ENCODE data around the gene ZNF236.
"Not testable (repeated sequence)": the region's sequence is repeated elsewhere in the genome, so short reads cannot be mapped to it uniquely, and the experiment has no call there.

Gene ZNF236

GRCh38 chr18:77004555-77005380 lies 182.4 kb downstream of the ZNF236 start:
- no peak for DNase-seq
- in situ Hi-C loops (cut with HindIII; ENCODE audit: low pct_ligation_motif_present, low pct_unique_long_range_greater_than_20kb, low sequenced_read_pairs): no loop called here

- DNase-seq: no peak
- in situ Hi-C loops (cut with HindIII; ENCODE audit: low pct_ligation_motif_present, low pct_unique_long_range_greater_than_20kb, low sequenced_read_pairs): no loop called here
These were observed 183.4 kb downstream of the ZNF236 start for GRCh38 chr18:77005651-77006195.

- in situ Hi-C loops (cut with HindIII; ENCODE audit: low pct_ligation_motif_present, low pct_unique_long_range_greater_than_20kb, low sequenced_read_pairs): no loop called here
- no peak for DNase-seq
These were observed 184.2 kb downstream of the ZNF236 start for GRCh38 chr18:77006305-77007175.

- no peak for DNase-seq
- in situ Hi-C loops (cut with HindIII; ENCODE audit: low pct_ligation_motif_present, low pct_unique_long_range_greater_than_20kb, low sequenced_read_pairs): no loop called here
These were observed 184.9 kb downstream of the ZNF236 start for GRCh38 chr18:77007251-77007650.

GRCh38 chr18:77008006-77008405 lies 185.6 kb downstream of the ZNF236 start:
- in situ Hi-C loops (cut with HindIII; ENCODE audit: low pct_ligation_motif_present, low pct_unique_long_range_greater_than_20kb, low sequenced_read_pairs): no loop called here

GRCh38 chr18:77008576-77009315 lies 186.4 kb downstream of the ZNF236 start:
- in situ Hi-C loops (cut with HindIII; ENCODE audit: low pct_ligation_motif_present, low pct_unique_long_range_greater_than_20kb, low sequenced_read_pairs): no loop called here
- DNase-seq: no peak

More at GRCh38 chr18:77008006-77008405, 185.6 kb downstream of the ZNF236 start:
- no peak for DNase-seq

- DNase-seq: no peak
These were observed 187.3 kb downstream of the ZNF236 start for GRCh38 chr18:77009675-77010074.

GRCh38 chr18:77012120-77012519 lies 189.8 kb downstream of the ZNF236 start:
- in situ Hi-C loops (cut with HindIII; ENCODE audit: low pct_ligation_motif_present, low pct_unique_long_range_greater_than_20kb, low sequenced_read_pairs): no loop called here

More at GRCh38 chr18:77009675-77010074, 187.3 kb downstream of the ZNF236 start:
- in situ Hi-C loops (cut with HindIII; ENCODE audit: low pct_ligation_motif_present, low pct_unique_long_range_greater_than_20kb, low sequenced_read_pairs): no loop called here

GRCh38 chr18:77012806-77013541 lies 190.6 kb downstream of the ZNF236 start:
- in situ Hi-C loops (cut with HindIII; ENCODE audit: low pct_ligation_motif_present, low pct_unique_long_range_greater_than_20kb, low sequenced_read_pairs): no loop called here
- no peak for DNase-seq

More at GRCh38 chr18:77012120-77012519, 189.8 kb downstream of the ZNF236 start:
- DNase-seq: no peak

GRCh38 chr18:77013811-77014521 lies 191.6 kb downstream of the ZNF236 start:
- in situ Hi-C loops (cut with HindIII; ENCODE audit: low pct_ligation_motif_present, low pct_unique_long_range_greater_than_20kb, low sequenced_read_pairs): no loop called here

GRCh38 chr18:77014538-77014937 lies 192.2 kb downstream of the ZNF236 start:
- in situ Hi-C loops (cut with HindIII; ENCODE audit: low pct_ligation_motif_present, low pct_unique_long_range_greater_than_20kb, low sequenced_read_pairs): no loop called here
- DNase-seq: no peak

More at GRCh38 chr18:77013811-77014521, 191.6 kb downstream of the ZNF236 start:
- no peak for DNase-seq

GRCh38 chr18:77015169-77015568 lies 192.8 kb downstream of the ZNF236 start:
- no peak for DNase-seq
- in situ Hi-C loops (cut with HindIII; ENCODE audit: low pct_ligation_motif_present, low pct_unique_long_range_greater_than_20kb, low sequenced_read_pairs): no loop called here

- DNase-seq: no peak
- in situ Hi-C loops (cut with HindIII; ENCODE audit: low pct_ligation_motif_present, low pct_unique_long_range_greater_than_20kb, low sequenced_read_pairs): no loop called here
These were observed 193.7 kb downstream of the ZNF236 start for GRCh38 chr18:77015771-77016710.

GRCh38 chr18:77016936-77017335 lies 194.6 kb downstream of the ZNF236 start:
- no peak for DNase-seq
- in situ Hi-C loops (cut with HindIII; ENCODE audit: low pct_ligation_motif_present, low pct_unique_long_range_greater_than_20kb, low sequenced_read_pairs): no loop called here

GRCh38 chr18:77017355-77017754 lies 195.0 kb downstream of the ZNF236 start:
- no peak for DNase-seq
- in situ Hi-C loops (cut with HindIII; ENCODE audit: low pct_ligation_motif_present, low pct_unique_long_range_greater_than_20kb, low sequenced_read_pairs): no loop called here

GRCh38 chr18:77018650-77019049 lies 196.3 kb downstream of the ZNF236 start:
- in situ Hi-C loops (cut with HindIII; ENCODE audit: low pct_ligation_motif_present, low pct_unique_long_range_greater_than_20kb, low sequenced_read_pairs); DNase-seq: not testable (repeated sequence)

Data from ACHN (cell line).